ENCODE measurements around the gene NUP58. TPM values are rescaled to one million over a fixed set of nuclear protein-coding genes. Genes with fewer than 3 reads are reported as not detected.

Gene NUP58
- polyA plus RNA-seq, 1 experiment: 46.2 TPM

DNA sequence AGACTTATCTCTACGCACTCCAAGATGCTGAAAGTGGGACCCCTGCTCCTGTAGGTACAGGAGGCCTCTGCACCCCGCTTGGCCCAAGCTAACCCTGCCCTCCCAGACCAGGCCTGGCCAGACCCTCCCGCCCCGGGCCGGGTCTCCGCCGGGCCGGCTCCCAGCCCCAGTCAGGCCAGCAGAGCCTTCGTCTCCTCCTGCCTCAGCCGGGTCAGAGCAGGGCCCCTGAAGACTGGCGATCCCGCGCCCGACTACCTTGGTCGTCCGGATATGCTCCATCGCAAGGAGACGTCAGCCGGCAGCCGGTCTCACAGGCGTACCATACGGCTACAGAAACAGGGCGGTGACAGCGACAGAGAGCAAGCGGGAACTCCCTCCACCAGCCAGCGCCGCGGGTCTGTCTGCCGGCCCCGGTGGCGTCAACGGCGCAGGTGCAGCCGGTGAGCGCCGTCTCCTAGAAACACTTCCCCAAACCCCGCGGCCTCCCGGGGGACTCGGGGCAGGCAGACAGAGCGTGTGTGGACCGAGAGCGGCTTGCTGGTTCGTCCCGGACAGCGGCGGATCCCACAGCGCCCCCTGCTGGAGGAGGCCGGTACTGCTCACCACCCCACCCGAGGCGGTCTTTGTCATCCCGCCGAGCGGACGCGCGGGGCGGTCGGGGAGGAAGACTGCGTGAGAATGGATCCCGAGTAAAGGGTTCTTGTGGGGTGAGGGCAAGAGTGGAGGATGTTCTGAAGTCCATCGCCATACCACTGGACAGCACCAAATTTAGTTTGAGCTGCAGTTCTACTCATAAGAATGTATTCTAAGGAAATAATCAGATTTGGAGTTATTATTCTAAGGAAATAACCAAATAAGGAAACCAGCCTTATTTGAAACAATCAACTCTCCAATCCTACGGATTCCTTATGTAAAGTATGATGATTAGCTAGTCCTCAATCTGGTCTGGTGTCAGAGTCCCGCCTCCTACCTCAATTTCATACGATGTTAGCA is 14.2 kb upstream of the NUP58 start, which contains the start of gene MTMR6:
Gene MTMR6, minus strand, starts transcription at position 520 of the 993 bp plus-strand sequence. Its CDS starts 241 bp downstream, at position 279.
- Histone ChIP-seq H3K27me3 (ENCODE audit: control insufficient read depth, insufficient read depth, low read length) (no peaks in the 10 kb centered on the region), H3K4me3 (ENCODE audit: low read depth, low read length) (peak within 1 kb of the TSS; percentile 89), H3K9me3 (ENCODE audit: control insufficient read depth, insufficient read depth, low read length) (peaks cover 5% of the 10 kb centered on the region; the same call in 1 of the 2 replicates), H3K27ac (ENCODE audit: low read depth, low read length) (peak within 1 kb of the TSS; percentile 80)
- ChIA-PET POLR2A (interaction anchor here (0.6 kb wide), 1 partner anchor 23 kb away, joined by 4 read pairs; no protein-coding TSS in a partner anchor), CTCF (interaction anchor here (0.6 to 4.1 kb wide), 36 partner anchors 9 to 1675 kb away, joined by 3 to 61 read pairs (median 6); partner anchors contain the start of gene NUP58)
- peak; percentile 71 for DNase-seq (ENCODE audit: low read depth, low spot score)
- TF ChIP-seq, protein P1, sequence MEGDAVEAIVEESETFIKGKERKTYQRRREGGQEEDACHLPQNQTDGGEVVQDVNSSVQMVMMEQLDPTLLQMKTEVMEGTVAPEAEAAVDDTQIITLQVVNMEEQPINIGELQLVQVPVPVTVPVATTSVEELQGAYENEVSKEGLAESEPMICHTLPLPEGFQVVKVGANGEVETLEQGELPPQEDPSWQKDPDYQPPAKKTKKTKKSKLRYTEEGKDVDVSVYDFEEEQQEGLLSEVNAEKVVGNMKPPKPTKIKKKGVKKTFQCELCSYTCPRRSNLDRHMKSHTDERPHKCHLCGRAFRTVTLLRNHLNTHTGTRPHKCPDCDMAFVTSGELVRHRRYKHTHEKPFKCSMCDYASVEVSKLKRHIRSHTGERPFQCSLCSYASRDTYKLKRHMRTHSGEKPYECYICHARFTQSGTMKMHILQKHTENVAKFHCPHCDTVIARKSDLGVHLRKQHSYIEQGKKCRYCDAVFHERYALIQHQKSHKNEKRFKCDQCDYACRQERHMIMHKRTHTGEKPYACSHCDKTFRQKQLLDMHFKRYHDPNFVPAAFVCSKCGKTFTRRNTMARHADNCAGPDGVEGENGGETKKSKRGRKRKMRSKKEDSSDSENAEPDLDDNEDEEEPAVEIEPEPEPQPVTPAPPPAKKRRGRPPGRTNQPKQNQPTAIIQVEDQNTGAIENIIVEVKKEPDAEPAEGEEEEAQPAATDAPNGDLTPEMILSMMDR (IDR thresholded peaks at IDR 0.05; ENCODE audit: low read depth, low read length): peak; percentile 94

DNA sequence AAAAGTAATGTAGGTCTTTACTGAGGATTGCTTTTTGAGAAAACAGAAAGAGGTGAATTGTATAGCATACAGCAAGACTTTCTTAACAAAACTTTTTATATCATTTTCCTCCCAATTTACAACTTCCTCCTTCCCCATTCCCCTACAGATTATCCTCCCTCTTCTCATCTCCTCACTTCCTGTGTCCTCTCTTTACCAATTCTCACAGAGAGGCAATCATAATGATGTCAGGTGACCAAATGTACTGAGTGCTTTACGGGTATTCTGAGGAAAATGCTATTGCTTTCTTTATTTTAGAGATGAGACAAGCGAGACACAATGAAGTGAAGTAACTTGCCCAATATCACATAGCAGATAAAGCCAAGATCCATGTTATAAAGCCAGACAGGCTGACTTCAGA is 12.5 kb upstream of the NUP58 start:
- TF ChIP-seq, protein P1 (IDR thresholded peaks at IDR 0.05; ENCODE audit: low read depth, low read length): no peak
- H3K4me3 ChIP-seq (ENCODE audit: low read depth, low read length): no peak overlapping the region
- POLR2A ChIA-PET: no interaction called here
- peaks cover 5% of the 10 kb centered on the region; the same call in 1 of the 2 replicates for H3K9me3 ChIP-seq (ENCODE audit: control insufficient read depth, insufficient read depth, low read length)
- no peak for DNase-seq (ENCODE audit: low read depth, low spot score)
- H3K27ac ChIP-seq (ENCODE audit: low read depth, low read length): no peak overlapping the region
- CTCF ChIA-PET: interaction anchor here (1.8 kb wide), 1 partner anchor 10 kb away, joined by 24 read pairs; no protein-coding TSS in a partner anchor
- H3K27me3 ChIP-seq (ENCODE audit: control insufficient read depth, insufficient read depth, low read length): no peaks in the 10 kb centered on the region

DNA sequence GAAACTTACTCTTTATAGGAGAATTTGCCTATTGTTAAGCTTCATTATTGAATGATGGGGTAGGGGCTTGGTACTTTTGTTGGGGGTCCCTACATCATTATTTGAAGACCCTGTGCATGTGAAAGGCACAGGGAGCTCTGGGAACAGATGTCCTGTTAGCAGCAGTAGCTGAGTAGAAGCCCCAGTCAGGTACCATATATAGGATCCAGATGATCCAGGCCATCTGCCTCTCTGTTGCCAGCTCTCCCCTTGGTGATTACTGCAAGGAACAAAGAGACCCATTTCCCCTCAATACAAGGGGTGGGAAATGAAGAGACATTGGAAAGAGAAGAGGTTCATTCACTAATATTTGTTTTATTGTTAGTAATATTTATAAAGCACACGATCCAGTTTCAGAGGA is 9.7 kb upstream of the NUP58 start:
- H3K27me3 ChIP-seq (ENCODE audit: control insufficient read depth, insufficient read depth, low read length): peaks cover 8% of the 10 kb centered on the region
- ChIA-PET POLR2A (no interaction called here), CTCF (interaction anchor here (1.2 kb wide), 1 partner anchor 83 kb away, joined by 3 read pairs; no protein-coding TSS in a partner anchor)
- H3K4me3 ChIP-seq (ENCODE audit: low read depth, low read length): no peak overlapping the region
- H3K9me3 ChIP-seq (ENCODE audit: control insufficient read depth, insufficient read depth, low read length): peaks cover 5% of the 10 kb centered on the region; the same call in 1 of the 2 replicates
- TF ChIP-seq, protein P1 (IDR thresholded peaks at IDR 0.05; ENCODE audit: low read depth, low read length): no peak
- no peak overlapping the region for H3K27ac ChIP-seq (ENCODE audit: low read depth, low read length)
- DNase-seq (ENCODE audit: low read depth, low spot score): no peak

DNA sequence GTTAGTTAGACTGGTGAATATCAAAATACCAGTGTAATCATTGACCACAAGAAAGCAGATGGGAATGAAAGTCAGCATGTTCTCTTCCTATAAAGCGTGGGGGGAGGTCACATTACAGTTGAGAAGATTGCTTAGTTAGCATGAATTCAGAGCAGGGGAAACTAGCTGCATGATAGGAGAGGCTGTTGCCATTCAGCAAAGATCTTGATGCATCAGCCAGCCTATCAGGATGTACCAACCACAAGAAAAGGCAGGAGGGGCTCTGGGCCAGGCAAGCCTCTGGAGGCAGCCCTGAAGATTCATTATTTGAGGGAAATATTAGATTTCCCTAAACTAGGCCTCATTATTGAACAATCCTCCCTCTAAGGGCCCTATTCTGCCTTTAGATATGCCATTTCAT is 9.1 kb upstream of the NUP58 start:
- Histone ChIP-seq H3K27ac (ENCODE audit: low read depth, low read length) (no peak overlapping the region), H3K4me3 (ENCODE audit: low read depth, low read length) (no peak overlapping the region), H3K9me3 (ENCODE audit: control insufficient read depth, insufficient read depth, low read length) (no peaks in the 10 kb centered on the region; the same call in 1 of the 2 replicates), H3K27me3 (ENCODE audit: control insufficient read depth, insufficient read depth, low read length) (peaks cover 8% of the 10 kb centered on the region)
- ChIA-PET POLR2A (no interaction called here), CTCF (no interaction called here)
- no peak for DNase-seq (ENCODE audit: low read depth, low spot score)
- TF ChIP-seq, protein P1 (IDR thresholded peaks at IDR 0.05; ENCODE audit: low read depth, low read length): no peak

All from AG04450 (cell line).